ENCODE results near the gene UGT2B11.
"Not testable (repeated sequence)": the region's sequence is repeated elsewhere in the genome, so short reads cannot be mapped to it uniquely, and the experiment has no call there.

Gene UGT2B11

GRCh38 chr4:69170233-69171134 lies 44.1 kb downstream of the UGT2B11 start:
- no CpG with 5 or more reads among the region's 2 CpGs for WGBS (ENCODE audit: insufficient coverage, insufficient read length)
- H3K27ac ChIP-seq (ENCODE audit: low read length); H3K9me3 ChIP-seq (ENCODE audit: control insufficient read depth, insufficient read depth, low read length); H3K4me3 ChIP-seq (ENCODE audit: low read length); H3K27me3 ChIP-seq (ENCODE audit: control insufficient read depth, insufficient read depth, low read length); DNase-seq (ENCODE audit: low read depth, low spot score); H3K4me1 ChIP-seq (ENCODE audit: control insufficient read depth, insufficient read depth, low read length); H3K36me3 ChIP-seq (ENCODE audit: control insufficient read depth, insufficient read depth, low read length): not testable (repeated sequence)

DNA sequence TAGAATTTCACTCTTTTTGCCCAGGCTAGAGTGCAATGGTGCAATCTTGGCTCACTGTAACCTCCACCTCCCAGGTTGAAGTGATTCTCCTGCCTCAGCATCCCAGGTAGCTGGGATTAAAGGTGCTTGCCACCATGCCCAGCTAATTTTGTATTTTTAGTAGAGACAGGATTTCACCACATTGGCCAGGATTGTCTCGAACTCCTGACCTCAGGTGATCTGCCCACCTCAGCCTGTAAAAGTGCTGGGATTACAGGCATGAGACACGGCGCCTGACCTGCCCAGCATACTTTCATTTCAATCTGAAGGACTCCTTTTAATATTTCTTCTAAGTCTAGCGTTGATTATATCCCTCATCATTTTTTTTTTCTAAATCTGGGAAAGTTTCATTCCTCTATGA lies 45.4 kb downstream of the UGT2B11 start:
- not testable (repeated sequence) for DNase-seq (ENCODE audit: low read depth, low spot score); H3K27ac ChIP-seq (ENCODE audit: low read length); H3K27me3 ChIP-seq (ENCODE audit: control insufficient read depth, insufficient read depth, low read length); H3K36me3 ChIP-seq (ENCODE audit: control insufficient read depth, insufficient read depth, low read length); H3K4me3 ChIP-seq (ENCODE audit: low read length); H3K4me1 ChIP-seq (ENCODE audit: control insufficient read depth, insufficient read depth, low read length); H3K9me3 ChIP-seq (ENCODE audit: control insufficient read depth, insufficient read depth, low read length)
- WGBS (ENCODE audit: insufficient coverage, insufficient read length) = no CpG with 5 or more reads among the region's 4 CpGs

DNA sequence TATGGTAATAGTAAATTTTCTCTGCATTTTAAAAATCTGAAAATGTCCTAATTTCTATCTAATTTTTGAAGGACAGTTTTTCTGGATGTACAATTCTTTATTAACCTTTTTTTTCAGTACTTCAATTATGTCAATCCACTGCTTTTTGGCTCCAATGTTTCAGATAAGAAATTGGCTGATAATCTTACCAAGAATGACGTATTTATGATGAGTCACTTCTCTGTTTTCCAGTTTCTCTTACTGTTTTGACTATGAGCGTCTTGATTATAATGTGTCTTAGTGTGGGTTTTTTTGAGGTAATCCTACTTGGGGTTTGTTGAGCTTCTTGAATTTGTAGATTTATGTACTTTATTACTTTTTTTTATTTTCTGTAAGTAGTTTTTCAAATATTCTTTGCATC lies 47.2 kb downstream of the UGT2B11 start:
- no peaks in the 10 kb centered on the region for H3K4me1 ChIP-seq (ENCODE audit: control insufficient read depth, insufficient read depth, low read length)
- H3K27ac ChIP-seq (ENCODE audit: low read length) = no peak overlapping the region
- WGBS (ENCODE audit: insufficient coverage, insufficient read length) = no CpG with 5 or more reads among the region's 2 CpGs
- H3K9me3 ChIP-seq (ENCODE audit: control insufficient read depth, insufficient read depth, low read length) = no peaks in the 10 kb centered on the region
- no peak for DNase-seq (ENCODE audit: low read depth, low spot score)
- H3K27me3 ChIP-seq (ENCODE audit: control insufficient read depth, insufficient read depth, low read length) = no peaks in the 10 kb centered on the region
- no peak overlapping the region for H3K4me3 ChIP-seq (ENCODE audit: low read length)
- H3K36me3 ChIP-seq (ENCODE audit: control insufficient read depth, insufficient read depth, low read length) = no peaks in the 10 kb centered on the region

GRCh38 chr4:69166376-69166775 lies 48.2 kb downstream of the UGT2B11 start:
- not testable (repeated sequence) for H3K27me3 ChIP-seq (ENCODE audit: control insufficient read depth, insufficient read depth, low read length); H3K27ac ChIP-seq (ENCODE audit: low read length); H3K4me3 ChIP-seq (ENCODE audit: low read length); H3K9me3 ChIP-seq (ENCODE audit: control insufficient read depth, insufficient read depth, low read length); H3K4me1 ChIP-seq (ENCODE audit: control insufficient read depth, insufficient read depth, low read length); H3K36me3 ChIP-seq (ENCODE audit: control insufficient read depth, insufficient read depth, low read length); DNase-seq (ENCODE audit: low read depth, low spot score)
- no CpG with 5 or more reads among the region's 4 CpGs for WGBS (ENCODE audit: insufficient coverage, insufficient read length)

- no CpG with 5 or more reads among the region's 1 CpG for WGBS (ENCODE audit: insufficient coverage, insufficient read length)
- not testable (repeated sequence) for H3K9me3 ChIP-seq (ENCODE audit: control insufficient read depth, insufficient read depth, low read length); H3K4me1 ChIP-seq (ENCODE audit: control insufficient read depth, insufficient read depth, low read length); H3K27ac ChIP-seq (ENCODE audit: low read length); H3K27me3 ChIP-seq (ENCODE audit: control insufficient read depth, insufficient read depth, low read length); H3K4me3 ChIP-seq (ENCODE audit: low read length); H3K36me3 ChIP-seq (ENCODE audit: control insufficient read depth, insufficient read depth, low read length); DNase-seq (ENCODE audit: low read depth, low spot score)
These were observed 48.8 kb downstream of the UGT2B11 start for GRCh38 chr4:69165707-69166106.

DNA sequence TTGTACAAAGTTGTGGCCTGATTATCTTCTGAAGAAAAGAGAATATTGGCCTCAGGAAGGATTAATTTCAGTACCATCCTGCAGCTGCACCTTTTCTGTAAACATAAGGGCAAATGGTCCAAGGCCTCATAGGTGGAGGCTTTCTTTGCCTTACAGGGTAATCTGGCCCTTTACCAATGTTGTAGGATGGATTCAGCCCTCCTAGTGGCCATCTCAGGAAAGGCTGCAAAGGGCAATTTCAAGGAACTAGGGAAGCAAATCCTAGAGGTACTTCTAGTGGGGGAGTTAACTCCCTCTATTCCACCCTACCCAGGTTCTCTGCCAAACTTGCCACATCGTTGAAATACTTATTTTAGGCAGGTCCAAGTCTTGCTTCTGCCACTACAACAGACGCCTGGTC lies 57.6 kb downstream of the UGT2B11 start:
- peak; percentile 4 for DNase-seq (ENCODE audit: low read depth, low spot score)
- Histone ChIP-seq H3K4me1 (ENCODE audit: control insufficient read depth, insufficient read depth, low read length) (no peaks in the 10 kb centered on the region), H3K36me3 (ENCODE audit: control insufficient read depth, insufficient read depth, low read length) (no peaks in the 10 kb centered on the region), H3K27ac (ENCODE audit: low read length) (no peak overlapping the region), H3K4me3 (ENCODE audit: low read length) (no peak overlapping the region), H3K9me3 (ENCODE audit: control insufficient read depth, insufficient read depth, low read length) (no peaks in the 10 kb centered on the region), H3K27me3 (ENCODE audit: control insufficient read depth, insufficient read depth, low read length) (no peaks in the 10 kb centered on the region)
- WGBS (ENCODE audit: insufficient coverage, insufficient read length) = no CpG with 5 or more reads among the region's 2 CpGs

DNA sequence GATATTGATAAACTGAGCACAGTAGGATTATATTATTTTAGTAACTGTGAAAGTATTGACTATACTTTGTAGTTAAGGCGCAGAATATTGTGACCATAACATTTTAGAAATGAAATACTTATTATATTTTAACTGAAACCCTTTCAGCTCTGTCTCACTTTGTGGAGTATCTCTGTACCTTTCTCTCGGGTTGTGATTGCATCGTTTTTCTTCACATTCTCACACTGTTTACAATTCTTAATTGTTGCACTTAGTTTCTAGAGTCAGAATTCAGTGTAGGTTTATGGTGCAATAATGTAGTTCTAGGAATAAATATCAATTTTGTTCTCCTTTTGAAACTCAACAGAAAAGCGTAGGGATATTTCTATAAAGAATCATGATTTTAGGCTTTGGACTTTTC lies 60.5 kb downstream of the UGT2B11 start:
- Histone ChIP-seq H3K4me3 (ENCODE audit: low read length) (no peak overlapping the region), H3K4me1 (ENCODE audit: control insufficient read depth, insufficient read depth, low read length) (no peaks in the 10 kb centered on the region), H3K36me3 (ENCODE audit: control insufficient read depth, insufficient read depth, low read length) (no peaks in the 10 kb centered on the region), H3K27ac (ENCODE audit: low read length) (no peak overlapping the region), H3K27me3 (ENCODE audit: control insufficient read depth, insufficient read depth, low read length) (no peaks in the 10 kb centered on the region), H3K9me3 (ENCODE audit: control insufficient read depth, insufficient read depth, low read length) (no peaks in the 10 kb centered on the region)
- WGBS (ENCODE audit: insufficient coverage, insufficient read length) = no CpG with 5 or more reads among the region's 4 CpGs
- DNase-seq (ENCODE audit: low read depth, low spot score) = no peak
